Spleen (tissue), 11 donors: ENCODE results near the gene IFNLR1. TPM values are rescaled to one million over a fixed set of nuclear protein-coding genes. Genes with fewer than 3 reads are reported as not detected.

ENCODE experiments used
- DNase-seq: peaks from one replicate; pipeline ENCODE4 v3.0.0-alpha.2; 2020
- H3K27ac ChIP-seq, 8 donors: fragments of 200-600 bp; sonication (generic) in 7 of 8; 1 replicate in 4 of 8; 2 replicates in 4 of 8; pipeline versions ENCODE4 v1.5.0 to v1.8.0; 2016 to 2021; ENCODE audit warnings: inconsistent platforms in 4 of 8, mild to moderate bottlenecking in 4 of 8, moderate library complexity in 1 of 8
- H3K27me3 ChIP-seq, 7 donors: fragments of 200-600 bp; sonication (generic) in 6 of 7; replicated peaks in 1 of 7; 1 replicate in 4 of 7; 2 replicates in 3 of 7; pipeline versions ENCODE4 v1.5.0 to v1.8.0; 2016 to 2021; ENCODE audit warnings: inconsistent platforms in 3 of 7, mild to moderate bottlenecking in 1 of 7
- H3K36me3 ChIP-seq, 6 donors: fragments of 200-600 bp; sonication (generic) in 5 of 6; 1 replicate in 4 of 6; 2 replicates in 2 of 6; pipeline versions ENCODE4 v1.5.0 to v1.8.0; 2016 to 2021; ENCODE audit warnings: inconsistent platforms in 2 of 6
- H3K4me1 ChIP-seq, 6 donors: fragments of 200-600 bp; sonication (generic) in 5 of 6; 1 replicate in 3 of 6; 2 replicates in 3 of 6; pipeline versions ENCODE4 v1.5.0 to v1.8.0; 2016 to 2021; ENCODE audit warnings: inconsistent platforms in 3 of 6
- H3K4me3 ChIP-seq, 8 donors: fragments of 200-600 bp; sonication (generic) in 7 of 8; 1 replicate in 4 of 8; 2 replicates in 4 of 8; pipeline versions ENCODE4 v1.5.0 to v1.8.0; 2016 to 2021; ENCODE audit warnings: inconsistent platforms in 4 of 8, mild to moderate bottlenecking in 4 of 8, moderate library complexity in 2 of 8
- H3K9me3 ChIP-seq, 8 donors: fragments of 200-600 bp; sonication (generic) in 7 of 8; 1 replicate in 4 of 8; 2 replicates in 4 of 8; pipeline versions ENCODE4 v1.5.0 to v1.8.0; 2016 to 2021; ENCODE audit warnings: inconsistent platforms in 4 of 8
- POLR2A ChIP-seq, 3 donors: fragments of 450-650 bp; IDR thresholded peaks; one replicate each; pipeline ENCODE4 v1.5.1; 2017; ENCODE audit warnings: antibody characterized with exemption in 3 of 3, mild to moderate bottlenecking in 1 of 3
- POLR2AphosphoS5 ChIP-seq, 3 donors: sonication (generic); formaldehyde crosslinking; IDR thresholded peaks; one replicate each; pipeline ENCODE4 v1.5.1; 2017; ENCODE audit warnings: antibody characterized with exemption in 3 of 3
- WGBS, 5 donors: extraction: QIAGEN DNeasy Blood & Tissue Kit in 3 of 5; methylation state at CpG; one replicate each; pipeline versions ENCODE4 v1.1.5 to v1.1.7; 2013 to 2018; 5-methylcytosine and 5-hydroxymethylcytosine counted together
- intact Hi-C: fragments of 100-400 bp; cut with DNase I; formaldehyde crosslinking; loops from one replicate; pipeline ENCODE4 v1.15.0; 2023; ENCODE audit warnings: low total_unique reads
- polyA plus RNA-seq, 3 donors: library from polyadenylated mRNA; stranded (reverse); fragments of 200-250 nt; gene quantifications; one replicate each; pipeline ENCODE4 v1.2.1, GENCODE V29; 2013
- total RNA-seq, 7 donors: library from RNA; depleted of rRNA in 3 of 7; stranded (reverse); fragments of >200 nt in 3 of 7; fragmentation: NEBNext Ultra II Directional in 4 of 7; extraction: Animal tissue kit (Norgen Biotek cat#: 25700) in 4 of 7; gene quantifications; one replicate each; pipeline versions ENCODE4 v1.1.0 to v1.2.1, GENCODE V29; 2016 to 2021
- TF ChIP-seq, protein P1 (sequence below), 11 experiments: fragments of 200-600 bp in 7 of 11; fragments of 450-650 bp in 4 of 11; sonication (generic) in 4 of 11; IDR thresholded peaks in 8 of 11; conservative IDR thresholded peaks in 3 of 11; 1 replicate in 7 of 11; 2 replicates in 4 of 11; pipeline versions ENCODE4 v1.4.0 to v1.8.0; 2016 to 2021; ENCODE audit warnings: antibody characterized with exemption in 11 of 11, inconsistent platforms in 4 of 11, mild to moderate bottlenecking in 1 of 11
- donor health status: healthy with polysubstance abuse.
- donor health status: DM: no; HTN: no; CAD: no; lungs with moderate emphysema.
- donor health status: DM: no; HTN: no; CAD: no.
- donor health status: Bipolar disorder and iron deficiency.
- donor health status: healthy.
- donor health status: DM: no; HTN: no; CAD: no.
- donor health status: DM: yes; HTN: yes; CAD: no.

The IFNLR1 gene
- total and polyA plus RNA-seq, 10 donors: 1.7 to 8.9 (median 3.6) TPM

DNA sequence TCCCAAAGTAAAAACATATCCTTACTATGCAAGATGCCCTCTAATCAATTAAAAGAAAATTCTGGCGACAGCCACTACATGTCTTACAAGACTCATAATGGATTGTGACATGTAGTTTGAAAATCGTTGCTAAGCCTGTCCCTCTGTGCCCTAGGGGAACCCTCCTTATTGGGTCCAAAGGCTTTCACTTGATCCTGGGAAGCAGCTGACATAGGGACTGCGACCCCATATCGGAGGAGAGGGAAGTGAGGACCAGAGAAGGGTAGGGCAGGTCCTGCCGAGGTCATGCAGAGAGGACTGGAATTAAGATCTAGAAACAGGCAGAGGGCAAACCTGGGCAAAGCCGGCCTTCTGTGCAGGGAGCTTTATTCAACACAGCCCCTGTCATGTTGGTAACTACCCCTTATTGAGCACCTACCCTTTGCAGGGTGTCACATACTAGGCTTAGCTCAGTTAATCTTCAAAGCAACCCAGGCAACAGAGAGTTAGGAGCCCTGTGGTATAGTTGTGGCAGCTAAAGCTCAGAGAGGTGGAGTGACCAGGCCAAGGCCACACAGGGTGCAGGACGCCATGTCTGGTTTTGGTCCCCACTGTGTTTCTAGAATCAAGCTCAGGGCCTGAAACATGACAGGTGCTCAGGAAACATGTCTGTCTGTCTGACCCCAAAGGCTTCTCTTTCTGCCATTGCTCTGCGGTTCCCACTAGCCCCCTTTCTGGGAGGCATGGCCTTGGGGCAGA is 18.4 kb upstream of the IFNLR1 start:
- 69 to 83% (median 80%) methylated on average over 8 of the region's 8 CpGs for WGBS, 5 donors
- H3K27me3 ChIP-seq: peaks cover 0 to 22% (median 0%) of the 10 kb centered on the region in 7 donors
- intact Hi-C loops: loop anchor here (10.0 kb wide), 1 partner anchor 429 kb away; no protein-coding TSS in a partner anchor

DNA sequence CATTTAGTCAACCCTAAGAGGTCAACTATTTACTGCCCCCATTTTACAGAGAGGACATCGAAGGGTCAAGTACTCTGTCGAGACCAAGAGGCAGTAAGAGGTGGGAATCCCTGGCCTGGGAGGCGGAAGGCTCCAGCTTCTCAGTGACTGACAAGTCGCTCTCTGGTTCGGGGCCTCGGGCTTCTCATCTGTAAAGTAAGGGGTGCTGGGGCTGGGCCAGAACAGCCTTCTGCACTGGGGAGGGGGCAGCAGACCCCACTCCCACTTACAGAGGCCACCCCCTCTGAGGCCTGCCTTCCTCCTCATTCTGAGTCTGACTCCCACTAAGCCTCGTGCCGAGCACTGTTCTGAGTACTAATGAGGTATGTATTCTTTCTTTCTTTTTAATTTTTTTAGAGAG is 17.0 kb upstream of the IFNLR1 start:
- TF ChIP-seq POLR2A (IDR thresholded peaks at IDR 0.05) (no peak), POLR2AphosphoS5 (IDR thresholded peaks at IDR 0.05) (no peak)
- TF ChIP-seq, protein P1, sequence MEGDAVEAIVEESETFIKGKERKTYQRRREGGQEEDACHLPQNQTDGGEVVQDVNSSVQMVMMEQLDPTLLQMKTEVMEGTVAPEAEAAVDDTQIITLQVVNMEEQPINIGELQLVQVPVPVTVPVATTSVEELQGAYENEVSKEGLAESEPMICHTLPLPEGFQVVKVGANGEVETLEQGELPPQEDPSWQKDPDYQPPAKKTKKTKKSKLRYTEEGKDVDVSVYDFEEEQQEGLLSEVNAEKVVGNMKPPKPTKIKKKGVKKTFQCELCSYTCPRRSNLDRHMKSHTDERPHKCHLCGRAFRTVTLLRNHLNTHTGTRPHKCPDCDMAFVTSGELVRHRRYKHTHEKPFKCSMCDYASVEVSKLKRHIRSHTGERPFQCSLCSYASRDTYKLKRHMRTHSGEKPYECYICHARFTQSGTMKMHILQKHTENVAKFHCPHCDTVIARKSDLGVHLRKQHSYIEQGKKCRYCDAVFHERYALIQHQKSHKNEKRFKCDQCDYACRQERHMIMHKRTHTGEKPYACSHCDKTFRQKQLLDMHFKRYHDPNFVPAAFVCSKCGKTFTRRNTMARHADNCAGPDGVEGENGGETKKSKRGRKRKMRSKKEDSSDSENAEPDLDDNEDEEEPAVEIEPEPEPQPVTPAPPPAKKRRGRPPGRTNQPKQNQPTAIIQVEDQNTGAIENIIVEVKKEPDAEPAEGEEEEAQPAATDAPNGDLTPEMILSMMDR (IDR thresholded peaks at IDR 0.05 in 8 of 11, conservative IDR thresholded peaks at IDR 0.05 in 3 of 11): no peak
- intact Hi-C loops: loop anchor here (10.0 kb wide), 1 partner anchor 431 kb away; no protein-coding TSS in a partner anchor

More for the DNA sequence above, 18.4 kb upstream of the IFNLR1 start:
- Histone ChIP-seq H3K36me3 (no peaks in the 10 kb centered on the region), H3K4me3 (no peak overlapping the region), H3K4me1 (peaks cover 0 to 19% (median 1%) of the 10 kb centered on the region in 6 donors), H3K27ac (no peak overlapping the region), H3K9me3 (no peaks in the 10 kb centered on the region)
- TF ChIP-seq, protein P1 (IDR thresholded peaks at IDR 0.05 in 8 of 11, conservative IDR thresholded peaks at IDR 0.05 in 3 of 11): no peak
- TF ChIP-seq POLR2AphosphoS5 (IDR thresholded peaks at IDR 0.05): no peak
- no peak for TF ChIP-seq POLR2A (IDR thresholded peaks at IDR 0.05)
- no peak for DNase-seq

DNA sequence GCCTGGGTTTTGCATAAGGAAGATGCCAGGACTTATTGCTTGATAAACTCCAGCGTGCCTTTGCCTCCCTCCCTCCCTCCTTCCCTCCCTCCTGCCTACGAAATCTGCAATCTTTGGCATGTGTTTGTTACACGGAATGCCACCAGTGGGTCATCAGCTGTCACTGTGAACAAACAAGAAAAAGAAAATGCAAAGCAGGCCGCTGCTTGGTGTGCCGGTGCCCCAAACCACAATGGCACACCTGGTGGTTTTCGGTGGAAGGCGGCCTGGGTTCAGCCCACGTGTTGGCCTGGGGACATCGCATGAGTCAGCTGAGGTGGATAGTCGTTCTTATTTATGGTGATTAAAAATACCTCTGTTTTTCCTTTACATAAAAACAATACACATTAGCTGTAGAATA is 16.3 kb upstream of the IFNLR1 start:
- Histone ChIP-seq H3K36me3 (no peaks in the 10 kb centered on the region), H3K27ac (peak overlapping the region in 2 of 8 donors; percentile 14 to 38), H3K4me1 (peaks cover 0 to 32% (median 8%) of the 10 kb centered on the region in 6 donors), H3K27me3 (peaks cover 0 to 28% (median 0%) of the 10 kb centered on the region in 7 donors), H3K9me3 (no peaks in the 10 kb centered on the region), H3K4me3 (no peak overlapping the region)
- DNase-seq: peak; percentile 82
- TF ChIP-seq POLR2AphosphoS5 (IDR thresholded peaks at IDR 0.05): peak in 2 of 3 donors; percentile 13 to 64
- no peak for TF ChIP-seq POLR2A (IDR thresholded peaks at IDR 0.05)
- 59 to 78% (median 63%) methylated on average over 10 of the region's 10 CpGs for WGBS, 5 donors
- intact Hi-C loops: loop anchor here (2.0 to 10.0 kb wide), 2 partner anchors 187 to 431 kb away; no protein-coding TSS in a partner anchor

More for the DNA sequence above, 17.0 kb upstream of the IFNLR1 start:
- DNase-seq: no peak
- WGBS, 5 donors: 82 to 93% (median 90%) methylated on average over 8 of the region's 8 CpGs
- Histone ChIP-seq H3K27me3 (peaks cover 0 to 22% (median 0%) of the 10 kb centered on the region in 7 donors), H3K9me3 (no peaks in the 10 kb centered on the region), H3K4me3 (no peak overlapping the region), H3K36me3 (no peaks in the 10 kb centered on the region), H3K27ac (no peak overlapping the region), H3K4me1 (peaks cover 0 to 24% (median 6%) of the 10 kb centered on the region in 6 donors)

DNA sequence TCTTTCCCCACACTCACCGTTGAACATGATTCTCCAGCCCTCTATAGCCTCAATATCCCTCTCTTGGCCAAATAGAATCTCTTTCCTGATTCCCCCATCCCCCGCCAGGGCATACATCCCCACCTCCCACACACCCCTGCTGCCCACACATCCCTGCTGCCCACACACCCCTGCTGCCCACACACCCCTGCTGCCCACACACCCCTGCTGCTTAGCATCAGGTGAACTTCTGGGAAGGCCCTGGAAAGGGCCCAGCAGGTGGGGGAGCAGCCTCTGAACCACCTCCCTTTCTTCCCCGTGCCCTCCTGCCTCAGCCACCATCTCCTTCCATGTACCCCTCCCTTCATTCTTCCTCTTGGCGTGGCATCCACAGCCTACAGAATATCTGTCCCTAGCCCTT is 15.9 kb upstream of the IFNLR1 start:
- intact Hi-C loops: loop anchor here (2.0 to 10.0 kb wide), 2 partner anchors 188 to 432 kb away; no protein-coding TSS in a partner anchor
- Histone ChIP-seq H3K27me3 (peaks cover 0 to 28% (median 0%) of the 10 kb centered on the region in 7 donors), H3K27ac (peak overlapping the region in 2 of 8 donors; percentile 14 to 38), H3K36me3 (no peaks in the 10 kb centered on the region), H3K9me3 (no peaks in the 10 kb centered on the region), H3K4me3 (no peak overlapping the region), H3K4me1 (peaks cover 0 to 36% (median 9%) of the 10 kb centered on the region in 6 donors)
- TF ChIP-seq POLR2A (IDR thresholded peaks at IDR 0.05) (no peak), POLR2AphosphoS5 (IDR thresholded peaks at IDR 0.05) (no peak)
- TF ChIP-seq, protein P1 (IDR thresholded peaks at IDR 0.05 in 8 of 11, conservative IDR thresholded peaks at IDR 0.05 in 3 of 11): no peak
- WGBS, 5 donors: 71 to 93% (median 88%) methylated on average over 4 of the region's 4 CpGs
- no peak for DNase-seq
